Activated CD8-positive, alpha-beta memory T cell treated with anti-CD3 and anti-CD28 coated beads, Interleukin-2, amount 50 U/mL, for 4 hours (primary cell): Measurements from ENCODE around the gene CHD1.

Source experiments
- DNase-seq: peaks from one replicate; pipeline ENCODE4 v3.0.0-alpha.2; 2020

CHD1 gene

GRCh38 chr5:98934546-98934945, 5.7 kb upstream of the CHD1 start:
- DNase-seq = no peak

- DNase-seq = no peak
Observed at GRCh38 chr5:98933445-98934072, 4.8 kb upstream of the CHD1 start.

- no peak for DNase-seq
Observed at GRCh38 chr5:98930972-98931762, 2.4 kb upstream of the CHD1 start.

- no peak for DNase-seq
Observed at GRCh38 chr5:98929710-98930298, 997 bp upstream of the CHD1 start.

GRCh38 chr5:98927989-98928872, 576 bp downstream of the CHD1 start:
- peak; percentile 51 for DNase-seq

GRCh38 chr5:98927242-98927988, 1.4 kb downstream of the CHD1 start:
- peak; percentile 52 for DNase-seq

GRCh38 chr5:98923966-98924365, 4.8 kb downstream of the CHD1 start:
- DNase-seq = no peak

- DNase-seq = no peak
Observed at GRCh38 chr5:98921947-98922505, 6.8 kb downstream of the CHD1 start.

- DNase-seq = no peak
Observed at GRCh38 chr5:98917433-98917832, 11.4 kb downstream of the CHD1 start.

GRCh38 chr5:98916540-98916939, 12.3 kb downstream of the CHD1 start:
- no peak for DNase-seq

GRCh38 chr5:98913911-98914310, 14.9 kb downstream of the CHD1 start:
- no peak for DNase-seq

- DNase-seq = no peak
Observed at GRCh38 chr5:98911280-98912040, 17.3 kb downstream of the CHD1 start.

GRCh38 chr5:98909363-98909762, 19.4 kb downstream of the CHD1 start:
- no peak for DNase-seq

- DNase-seq = no peak
Observed at GRCh38 chr5:98907951-98908350, 20.9 kb downstream of the CHD1 start.

GRCh38 chr5:98906756-98907355, 22.0 kb downstream of the CHD1 start:
- DNase-seq = no peak

- no peak for DNase-seq
Observed at GRCh38 chr5:98905857-98906688, 22.7 kb downstream of the CHD1 start.

- no peak for DNase-seq
Observed at GRCh38 chr5:98904780-98905179, 24.0 kb downstream of the CHD1 start.

GRCh38 chr5:98902733-98903132, 26.1 kb downstream of the CHD1 start:
- no peak for DNase-seq

- DNase-seq = no peak
Observed at GRCh38 chr5:98899456-98899855, 29.4 kb downstream of the CHD1 start.

GRCh38 chr5:98898743-98899142, 30.1 kb downstream of the CHD1 start:
- no peak for DNase-seq
